Measurements from ENCODE around the gene MDM1.

- TF ChIP-seq CTCF (IDR thresholded peaks at IDR 0.05 in 8 of 11, conservative IDR thresholded peaks at IDR 0.05 in 3 of 11) (no peak), POLR2A (IDR thresholded peaks at IDR 0.05) (no peak)
Measured at GRCh38 chr12:68349220-68349621, 17.1 kb upstream of the MDM1 start.
